Effector memory CD4-positive, alpha-beta T cell (primary cell): ENCODE data around the gene KCND3.

Experiments
- DNase-seq, 3 donors: peaks; one replicate each; pipeline ENCODE4 v3.0.0-alpha.2; 2020
- H3K27ac ChIP-seq: 2 replicates; pipeline ENCODE4 v1.7.0; 2013; ENCODE audit warnings: mild to moderate bottlenecking, low read length, moderate library complexity; ENCODE audit not compliant: insufficient read depth, poor library complexity, severe bottlenecking
- H3K27me3 ChIP-seq: replicated peaks from 2 replicates; pipeline ENCODE4 v1.7.0; 2013; ENCODE audit warnings: mild to moderate bottlenecking, low read length; ENCODE audit not compliant: insufficient read depth, control insufficient read depth, poor library complexity, severe bottlenecking
- H3K36me3 ChIP-seq: 2 replicates; pipeline ENCODE4 v1.7.0; 2013; ENCODE audit warnings: mild to moderate bottlenecking, low read length, moderate library complexity; ENCODE audit not compliant: control insufficient read depth, insufficient read depth
- H3K4me1 ChIP-seq: 2 replicates; pipeline ENCODE4 v1.7.0; 2013; ENCODE audit warnings: low read length, mild to moderate bottlenecking; ENCODE audit not compliant: control insufficient read depth, insufficient read depth, poor library complexity, severe bottlenecking
- H3K4me3 ChIP-seq: 2 replicates; pipeline ENCODE4 v1.7.0; 2013; ENCODE audit warnings: low read length, low read depth, mild to moderate bottlenecking; ENCODE audit not compliant: insufficient read depth, poor library complexity, severe bottlenecking
- H3K9me3 ChIP-seq: 2 replicates; pipeline ENCODE4 v1.7.0; 2013; ENCODE audit warnings: mild to moderate bottlenecking, low read length, moderate library complexity; ENCODE audit not compliant: control insufficient read depth

KCND3 gene

DNA sequence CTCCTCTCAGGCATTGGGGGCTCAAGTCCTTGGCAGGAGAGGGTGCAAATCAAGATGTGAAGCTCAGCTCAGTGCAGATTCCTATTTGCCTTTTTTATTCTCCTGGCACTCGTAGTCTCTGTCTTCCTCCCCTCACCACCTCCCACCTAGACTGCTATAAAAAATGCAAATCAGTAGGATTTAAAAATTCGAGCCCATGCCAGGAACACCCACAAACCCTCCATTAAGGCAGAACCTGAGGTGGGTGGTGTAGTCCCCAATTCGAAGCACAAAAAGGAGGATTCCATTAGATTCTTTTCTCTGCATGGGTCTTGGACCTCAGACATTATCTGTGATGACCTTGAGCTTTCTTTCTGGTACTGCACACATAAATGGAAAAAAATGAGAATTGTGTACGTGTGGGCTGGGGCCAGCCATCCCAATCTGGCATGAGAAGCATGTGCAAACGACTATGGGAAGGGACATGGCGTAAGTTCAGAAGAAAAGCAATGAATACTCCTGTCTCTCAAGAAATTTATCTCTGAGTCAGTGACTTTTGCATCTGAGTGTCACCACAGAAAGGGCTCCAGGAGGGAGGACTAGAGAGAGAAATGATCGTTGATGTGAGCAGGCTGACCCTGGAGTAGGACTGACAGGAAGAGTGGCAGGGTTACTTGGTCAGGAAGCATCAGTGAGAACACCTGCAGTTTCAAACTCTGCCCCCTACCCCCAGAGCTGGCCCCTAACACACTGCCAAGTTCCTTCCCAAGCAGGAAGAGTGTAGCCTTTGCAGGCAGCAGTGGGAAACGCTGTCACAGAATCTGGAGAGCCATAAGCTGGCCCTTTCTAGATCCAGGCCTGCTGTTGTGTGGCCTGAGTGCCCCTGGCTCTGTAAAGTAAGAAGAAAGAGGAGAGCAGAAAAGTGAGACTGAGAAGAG is 252.0 kb downstream of the KCND3 start:
- DNase-seq: no peak
- Histone ChIP-seq H3K36me3 (no peaks in the 10 kb centered on the region), H3K4me1 (peaks cover 13% of the 10 kb centered on the region), H3K4me3 (peak overlapping the region; percentile 88), H3K9me3 (no peaks in the 10 kb centered on the region), H3K27me3 (no peaks in the 10 kb centered on the region), H3K27ac (no peak overlapping the region)

DNA sequence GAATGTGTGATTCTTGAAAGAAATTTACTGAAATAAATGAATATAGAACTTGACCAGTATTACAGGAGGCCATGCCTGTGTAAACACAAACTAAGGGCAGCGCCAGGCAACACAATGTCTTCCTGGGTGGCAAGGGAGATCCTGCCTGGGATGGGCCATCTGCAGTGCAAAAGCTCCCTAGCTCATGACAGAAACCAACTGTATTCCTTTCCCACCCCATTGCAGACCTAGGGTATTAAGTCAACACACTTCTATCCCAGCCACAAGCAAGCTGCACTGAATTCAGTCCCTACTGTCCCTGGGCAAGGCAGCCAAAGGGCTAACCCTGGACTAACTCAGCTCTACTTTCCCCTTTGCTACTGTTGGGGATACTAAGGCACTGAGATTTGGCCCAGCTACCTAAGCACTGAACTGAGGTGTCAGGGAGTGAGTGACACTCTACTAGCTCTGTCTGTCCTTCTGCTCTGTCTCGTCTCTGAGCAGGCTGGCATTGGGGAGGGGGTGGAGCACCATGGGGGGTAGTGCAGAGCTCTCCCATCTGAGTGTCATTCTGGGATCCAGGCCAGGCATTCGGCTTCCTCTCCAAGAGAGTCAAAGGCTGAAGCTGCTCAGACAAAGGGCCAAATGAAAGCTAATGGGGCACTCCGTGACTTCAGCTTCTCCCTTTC is 252.8 kb downstream of the KCND3 start:
- H3K36me3 ChIP-seq: no peaks in the 10 kb centered on the region
- no peaks in the 10 kb centered on the region for H3K27me3 ChIP-seq
- no peak overlapping the region for H3K27ac ChIP-seq
- H3K4me3 ChIP-seq: no peak overlapping the region
- no peak for DNase-seq
- peaks cover 13% of the 10 kb centered on the region for H3K4me1 ChIP-seq
- no peaks in the 10 kb centered on the region for H3K9me3 ChIP-seq

DNA sequence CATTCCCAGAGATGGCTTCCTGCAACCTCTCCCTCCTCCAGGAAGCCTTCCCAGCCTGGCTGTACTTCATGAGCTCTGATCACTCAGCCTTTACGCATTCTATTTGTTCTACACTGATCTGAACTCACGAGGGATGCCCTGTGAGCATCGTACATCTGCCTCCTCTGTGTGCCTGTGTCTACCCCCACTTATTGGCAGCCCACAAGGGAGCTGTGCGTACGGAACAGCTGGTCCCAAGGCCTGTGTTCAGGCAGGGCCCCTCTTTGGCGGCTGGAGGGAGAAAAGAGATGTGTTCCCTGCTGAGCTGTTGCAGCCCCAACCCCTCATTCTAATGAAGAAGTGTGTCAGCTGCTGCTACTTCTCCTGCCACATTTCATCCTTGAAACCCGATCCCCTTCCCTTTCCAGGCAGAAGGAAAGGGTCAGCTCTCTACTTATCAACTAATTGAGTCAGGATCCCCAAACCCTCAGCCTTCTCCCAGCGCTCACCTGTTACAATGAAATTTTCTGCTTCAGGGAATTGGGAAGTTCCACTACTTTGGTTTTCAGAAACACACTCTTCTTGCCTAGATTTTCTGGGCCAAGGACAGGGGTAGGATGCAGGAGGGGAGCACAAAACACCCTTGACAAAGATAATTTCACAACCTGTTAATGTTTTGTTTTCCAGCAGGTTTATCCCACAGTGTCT is 253.5 kb downstream of the KCND3 start:
- Histone ChIP-seq H3K4me3 (no peak overlapping the region), H3K9me3 (no peaks in the 10 kb centered on the region), H3K36me3 (no peaks in the 10 kb centered on the region), H3K27ac (no peak overlapping the region), H3K27me3 (no peaks in the 10 kb centered on the region), H3K4me1 (peaks cover 13% of the 10 kb centered on the region)
- DNase-seq: no peak

DNA sequence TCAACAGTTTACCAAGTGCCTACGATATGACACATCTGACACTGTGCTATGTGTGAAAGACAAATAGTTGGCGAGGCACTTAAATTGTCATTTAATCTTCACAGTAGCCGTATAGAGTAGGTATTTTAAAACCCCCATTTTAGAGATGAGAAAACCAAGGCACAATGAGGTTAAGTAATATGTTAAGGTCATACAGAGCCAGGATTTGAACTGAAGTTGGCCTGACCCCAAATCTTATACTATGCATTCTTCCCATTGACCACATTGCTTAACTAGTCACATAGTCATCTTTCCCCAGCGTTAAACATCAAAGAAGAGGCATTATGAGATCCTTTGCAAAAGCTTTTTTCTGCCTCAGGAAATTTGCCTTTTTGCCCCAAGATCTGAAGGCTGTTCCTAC is 254.1 kb downstream of the KCND3 start:
- H3K4me3 ChIP-seq: no peak overlapping the region
- DNase-seq: no peak

DNA sequence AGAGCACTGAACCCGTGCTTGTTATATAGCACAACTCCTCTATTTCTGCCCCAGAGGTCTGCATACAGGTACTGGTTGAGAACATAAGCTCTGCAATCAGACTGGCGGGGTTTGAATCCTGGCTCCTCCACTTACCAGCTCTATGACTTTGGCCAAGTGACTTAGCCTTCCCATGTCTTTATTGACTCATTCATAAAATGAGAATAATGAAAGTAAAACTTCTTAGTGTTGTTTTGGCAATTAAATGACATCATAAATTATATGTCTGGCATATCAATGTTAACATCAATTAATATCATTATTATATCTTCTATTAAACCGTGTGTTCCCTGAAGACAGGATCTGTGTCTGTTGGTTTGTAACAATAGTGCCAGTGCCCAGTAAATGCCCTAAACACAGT is 254.6 kb downstream of the KCND3 start:
- Histone ChIP-seq H3K4me1 (peaks cover 8% of the 10 kb centered on the region), H3K4me3 (no peak overlapping the region), H3K27me3 (no peaks in the 10 kb centered on the region), H3K27ac (no peak overlapping the region), H3K36me3 (no peaks in the 10 kb centered on the region), H3K9me3 (no peaks in the 10 kb centered on the region)
- no peak for DNase-seq

More for the DNA sequence above, 254.1 kb downstream of the KCND3 start:
- H3K27me3 ChIP-seq: no peaks in the 10 kb centered on the region
- H3K27ac ChIP-seq: no peak overlapping the region
- no peaks in the 10 kb centered on the region for H3K9me3 ChIP-seq
- peaks cover 12% of the 10 kb centered on the region for H3K4me1 ChIP-seq
- no peaks in the 10 kb centered on the region for H3K36me3 ChIP-seq

DNA sequence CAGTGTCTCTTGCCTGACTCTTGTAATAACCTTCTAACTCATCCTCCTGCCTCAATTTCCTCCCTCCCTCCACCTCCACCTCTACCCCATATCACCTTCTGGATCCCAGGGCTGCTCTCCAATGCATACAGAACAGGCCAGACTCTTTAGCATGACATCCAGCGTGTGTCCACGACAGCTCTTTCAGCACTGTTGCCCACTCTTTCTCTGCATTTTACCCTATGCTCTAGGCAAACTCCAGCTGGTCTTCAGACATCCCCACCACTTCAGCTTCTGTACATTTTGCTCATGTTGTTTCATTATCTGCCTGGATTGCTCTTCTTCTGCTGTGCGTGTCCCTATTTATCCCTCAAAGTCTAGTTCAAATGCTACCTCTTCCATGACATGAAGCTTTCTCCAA is 255.0 kb downstream of the KCND3 start:
- H3K4me3 ChIP-seq: no peak overlapping the region

DNA sequence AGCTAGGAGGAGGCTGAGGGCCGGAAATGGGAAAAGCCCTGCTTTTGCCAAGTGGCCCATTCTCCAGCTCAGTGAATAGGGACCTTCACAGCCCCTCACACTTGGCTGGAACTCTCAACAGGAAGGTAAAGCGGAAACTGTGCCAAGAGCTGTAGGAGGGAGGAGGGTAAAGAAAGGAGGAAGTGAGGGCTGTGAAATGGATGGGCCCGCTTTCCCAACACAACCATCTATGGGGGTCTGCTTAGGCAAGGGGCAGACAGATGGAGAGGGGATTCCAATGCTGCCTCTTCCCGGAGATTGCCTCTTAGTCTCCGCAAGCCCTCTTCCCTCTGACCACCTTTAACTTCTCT is 255.5 kb downstream of the KCND3 start:
- DNase-seq: no peak
- H3K4me1 ChIP-seq: peaks cover 8% of the 10 kb centered on the region
- H3K36me3 ChIP-seq: no peaks in the 10 kb centered on the region
- H3K27me3 ChIP-seq: no peaks in the 10 kb centered on the region
- no peak overlapping the region for H3K27ac ChIP-seq
- H3K4me3 ChIP-seq: no peak overlapping the region
- no peaks in the 10 kb centered on the region for H3K9me3 ChIP-seq

More for the DNA sequence above, 255.0 kb downstream of the KCND3 start:
- H3K27me3 ChIP-seq: no peaks in the 10 kb centered on the region
- no peak overlapping the region for H3K27ac ChIP-seq
- peaks cover 8% of the 10 kb centered on the region for H3K4me1 ChIP-seq
- DNase-seq: no peak
- no peaks in the 10 kb centered on the region for H3K9me3 ChIP-seq
- H3K36me3 ChIP-seq: no peaks in the 10 kb centered on the region

DNA sequence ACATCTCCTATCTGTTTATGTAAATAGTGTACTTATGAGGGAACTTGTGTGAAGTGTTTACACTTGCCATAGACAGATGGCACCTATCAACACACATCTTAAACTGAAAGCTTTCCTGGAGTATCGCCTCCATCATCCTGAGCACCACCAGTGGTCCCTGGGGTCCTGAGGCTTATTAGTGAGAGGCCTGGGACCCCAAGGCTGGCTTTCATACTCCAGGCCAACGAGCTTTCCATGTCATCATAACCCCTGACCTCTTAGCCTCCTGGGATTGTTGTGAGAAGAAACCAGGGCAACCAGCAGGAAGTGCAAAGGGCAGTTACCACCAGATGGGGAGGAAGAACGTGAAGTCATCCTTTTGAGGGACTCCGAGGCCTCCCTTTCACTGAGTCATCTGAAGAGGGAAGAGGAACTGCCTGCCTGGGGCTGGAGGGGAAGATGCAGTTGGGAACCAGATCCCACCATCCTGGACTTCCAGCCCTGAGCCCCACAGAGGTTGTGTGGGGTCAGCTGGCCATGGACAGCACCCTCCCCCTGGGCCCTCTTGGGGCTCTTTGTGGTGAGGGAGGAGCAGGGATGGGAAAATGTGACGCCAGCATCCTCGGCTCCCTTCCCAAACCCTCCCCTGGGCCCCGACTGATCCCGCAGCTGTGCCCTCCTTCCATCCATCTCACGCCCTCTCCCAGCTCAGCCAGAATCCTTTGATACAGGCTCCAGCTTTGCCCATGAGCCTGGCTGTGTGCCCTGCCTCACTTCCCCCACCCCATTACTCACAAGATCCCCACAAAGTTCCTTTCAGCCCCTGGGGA is 256.1 kb downstream of the KCND3 start:
- Histone ChIP-seq H3K9me3 (no peaks in the 10 kb centered on the region), H3K36me3 (no peaks in the 10 kb centered on the region), H3K27ac (no peak overlapping the region), H3K27me3 (no peaks in the 10 kb centered on the region), H3K4me1 (peaks cover 8% of the 10 kb centered on the region), H3K4me3 (no peak overlapping the region)
- DNase-seq: no peak

DNA sequence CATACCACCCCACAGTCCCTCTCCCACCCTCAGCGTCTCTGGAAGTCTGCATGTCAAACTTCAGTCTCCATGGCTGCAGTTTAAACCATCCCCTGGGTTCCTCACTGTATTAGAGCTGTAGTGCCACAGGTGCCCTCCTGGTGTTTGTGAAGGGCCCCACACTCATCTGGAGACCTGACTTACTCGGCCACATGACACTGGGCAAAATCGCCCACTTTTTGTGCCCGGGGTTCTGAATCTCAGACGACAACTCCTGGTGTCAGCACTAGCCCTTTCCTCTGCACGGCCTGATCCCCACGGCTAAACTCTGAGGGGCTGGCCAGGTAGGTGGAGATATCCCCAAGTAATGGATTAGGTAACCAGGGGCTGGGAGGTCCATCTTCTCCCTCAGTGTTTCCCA is 256.8 kb downstream of the KCND3 start:
- H3K27ac ChIP-seq: no peak overlapping the region
- no peaks in the 10 kb centered on the region for H3K9me3 ChIP-seq
- H3K36me3 ChIP-seq: no peaks in the 10 kb centered on the region
- no peak for DNase-seq
- H3K27me3 ChIP-seq: no peaks in the 10 kb centered on the region
- H3K4me3 ChIP-seq: no peak overlapping the region
- H3K4me1 ChIP-seq: peaks cover 2% of the 10 kb centered on the region
